K562 (cell line): ENCODE measurements around the gene RETREG2. TPM values are rescaled to one million over a fixed set of nuclear protein-coding genes. Genes with fewer than 3 reads are reported as not detected.
A peak's percentile ranks its signal among the peaks of the same experiment; 100 is the strongest.

Experiments used
- ATAC-seq: fragments of 200-7000 bp; cut with Tn5 transposase; 3 replicates; pipeline ENCODE4 v1.9.1; 2020; ENCODE audit warnings: moderate library complexity
- BruUV-seq: library from RNA; stranded (reverse); fragments of 400-500 nt; replicated peaks from 2 replicates; lab custom pipeline; 2021; lab: Mats Ljungman, UMichigan
- CTCF ChIA-PET: fragments of 300-600 bp; formaldehyde crosslinking; extraction: SDS; loops from one replicate; lab custom pipeline; 2021; ENCODE audit warnings: low intra/inter-chr PET ratio; lab: Yijun Ruan, JAX
- POLR2A ChIA-PET: fragments of 300-600, 350-650 bp; sonication (Branson Sonifier 250); formaldehyde crosslinking; extraction: SDS; loops from one replicate; lab custom pipeline; 2021; ENCODE audit warnings: antibody characterized with exemption, inconsistent platforms; lab: Yijun Ruan, JAX
- DNase-seq, 4 experiments: peaks; one replicate each; pipeline versions ENCODE4 v3.0.0 to v3.0.0-alpha.2; 2011 to 2018; ENCODE audit warnings: low spot score in 3 of 4, mixed read lengths in 3 of 4; ENCODE audit errors: extremely low read depth in 1 of 4
- FAIRE-seq: peaks from 2 replicates; lab custom pipeline; 2011; peaks lifted over from hg19 to GRCh38; lab: Jason Lieb, UNC
- H2AFZ ChIP-seq: 2 replicates; pipeline ENCODE4 v1.6.0; 2011; ENCODE audit warnings: low read depth, low read length, control low read depth, inconsistent platforms
- H3K27ac ChIP-seq: fragments of 200-600 bp; 3 replicates; pipeline ENCODE4 v1.8.0; 2011; ENCODE audit warnings: low read depth, mild to moderate bottlenecking, control low read depth, inconsistent platforms, low read length, moderate library complexity, mixed read lengths; ENCODE audit errors: extremely low read depth
- H3K27me3 ChIP-seq, 2 experiments: fragments of 300-600 bp in 1 of 2; 2 replicates in 1 of 2; 3 replicates in 1 of 2; pipeline versions ENCODE4 v1.6.0 to v1.8.0; 2011; ENCODE audit warnings: inconsistent platforms in 2 of 2, low read length in 2 of 2, mild to moderate bottlenecking in 1 of 2, mixed read lengths in 1 of 2, moderate library complexity in 1 of 2; ENCODE audit not compliant: control insufficient read depth in 2 of 2, insufficient read depth in 2 of 2
- H3K36me3 ChIP-seq: fragments of 300-600 bp; 3 replicates; pipeline ENCODE4 v1.8.0; 2011; ENCODE audit warnings: mild to moderate bottlenecking, low read length, inconsistent platforms; ENCODE audit not compliant: control insufficient read depth, insufficient read depth
- H3K4me1 ChIP-seq, 2 experiments: fragments of 200-600 bp in 1 of 2; replicated peaks in 1 of 2; 2 replicates in 1 of 2; 3 replicates in 1 of 2; pipeline versions ENCODE4 v1.5.1 to v1.8.0; 2011; ENCODE audit warnings: inconsistent platforms in 2 of 2, low read length in 2 of 2, mild to moderate bottlenecking in 1 of 2, mixed read lengths in 1 of 2, moderate library complexity in 1 of 2; ENCODE audit not compliant: control insufficient read depth in 2 of 2, insufficient read depth in 2 of 2
- H3K4me2 ChIP-seq: 2 replicates; pipeline ENCODE4 v1.6.1; 2011; ENCODE audit warnings: low read length, control low read depth, inconsistent platforms, mixed read lengths; ENCODE audit not compliant: insufficient read depth
- H3K4me3 ChIP-seq: fragments of 200-600 bp; sonication (generic), shearing (Covaris generic); 2 replicates; pipeline ENCODE4 v1.5.1; 2016; ENCODE audit warnings: control low read depth, inconsistent platforms
- H3K79me2 ChIP-seq: fragments of 200-600 bp; 3 replicates; pipeline ENCODE4 v1.8.0; 2011; ENCODE audit warnings: low read length, inconsistent platforms; ENCODE audit not compliant: control insufficient read depth, insufficient read depth
- H3K9ac ChIP-seq, 2 experiments: 2 replicates each; pipeline versions ENCODE4 v1.6.0 to v1.6.1; 2011; ENCODE audit warnings: low read depth in 2 of 2, low read length in 2 of 2, control low read depth in 1 of 2, inconsistent platforms in 1 of 2, mild to moderate bottlenecking in 1 of 2, mixed read lengths in 1 of 2; ENCODE audit not compliant: insufficient read depth in 1 of 2
- H3K9me1 ChIP-seq: one replicate; pipeline ENCODE4 v1.6.0; 2011; ENCODE audit warnings: inconsistent platforms, mild to moderate bottlenecking, low read length, moderate library complexity; ENCODE audit not compliant: control insufficient read depth, insufficient read depth
- H3K9me3 ChIP-seq: replicated peaks from 2 replicates; pipeline ENCODE4 v1.5.1; 2011; ENCODE audit warnings: low read depth, low read length, inconsistent platforms; ENCODE audit not compliant: control insufficient read depth, insufficient read depth
- H4K20me1 ChIP-seq: replicated peaks from 2 replicates; pipeline ENCODE4 v1.6.1; 2011; ENCODE audit warnings: low read length, inconsistent platforms, mixed read lengths; ENCODE audit not compliant: control insufficient read depth, insufficient read depth
- CREBBP ChIP-seq: IDR thresholded peaks from one replicate; pipeline ENCODE4 v1.6.1; 2012; ENCODE audit warnings: low read depth, mild to moderate bottlenecking, control low read depth, inconsistent platforms, low read length
- DACH1 ChIP-seq: fragments of 450-650 bp; IDR thresholded peaks from 2 replicates; pipeline ENCODE4 v1.6.1; 2018; ENCODE audit not compliant: partially characterized antibody
- E2F3 ChIP-seq: fragments of 250-450 bp; sonication (Bioruptor Pico); IDR thresholded peaks from 2 replicates; pipeline ENCODE4 v1.4.0; 2020; ENCODE audit warnings: mild to moderate bottlenecking
- MCM3 ChIP-seq: fragments of 450-650 bp; IDR thresholded peaks from 2 replicates; pipeline ENCODE4 v1.6.1; 2016
- NFE2 ChIP-seq: IDR thresholded peaks from 2 replicates; pipeline ENCODE4 v1.6.1; 2014; ENCODE audit warnings: antibody characterized with exemption, low read depth
- RAD21 ChIP-seq, 2 experiments: fragments of 250-450 bp in 1 of 2; fragments of 450-650 bp in 1 of 2; sonication (Bioruptor Pico) in 1 of 2; formaldehyde crosslinking in 1 of 2; IDR thresholded peaks in 1 of 2; conservative IDR thresholded peaks in 1 of 2; 2 replicates each; pipeline versions ENCODE4 v1.4.0 to v1.8.0; 2020 to 2022; ENCODE audit warnings: mild to moderate bottlenecking in 2 of 2, moderate library complexity in 1 of 2
- RHOXF2B ChIP-seq: fragments of 250-450 bp; sonication (Bioruptor Pico); conservative IDR thresholded peaks from 2 replicates; pipeline ENCODE4 v1.5.1; 2021
- TBP ChIP-seq: optimal IDR thresholded peaks from 2 replicates; pipeline ENCODE3; 2011; ENCODE audit warnings: low read depth, low read length, improper control_type of control experiment
- THRAP3 ChIP-seq: fragments of 450-650 bp; IDR thresholded peaks from 2 replicates; pipeline ENCODE4 v1.6.1; 2016; ENCODE audit warnings: mild to moderate bottlenecking, inconsistent platforms, borderline replicate concordance
- USF2 ChIP-seq: sonication (generic); formaldehyde crosslinking; IDR thresholded peaks from 2 replicates; pipeline ENCODE4 v1.5.0; 2020; ENCODE audit warnings: missing genetic modification reagents
- VEZF1 ChIP-seq: fragments of 200-800 bp; sonication (Bioruptor generic); IDR thresholded peaks from 2 replicates; pipeline ENCODE4 v1.6.1; 2017; ENCODE audit warnings: missing genetic modification characterization, missing compliant biosample characterization
- ZC3H4 ChIP-seq: sonication (generic); formaldehyde crosslinking; IDR thresholded peaks from 2 replicates; pipeline ENCODE4 v1.9.0; 2021; ENCODE audit warnings: missing genetic modification reagents, borderline replicate concordance
- ZNF282 ChIP-seq: sonication (generic); formaldehyde crosslinking; IDR thresholded peaks from 2 replicates; pipeline ENCODE4 v1.8.1; 2023; ENCODE audit warnings: missing genetic modification reagents
- ZNF507 ChIP-seq: conservative IDR thresholded peaks from 2 replicates; pipeline ENCODE4 v1.6.1; 2017; ENCODE audit warnings: missing genetic modification characterization, missing compliant biosample characterization
- WGBS: fragments of 100-300 bp; shearing (Covaris generic); methylation state at CpG from one replicate; pipeline ENCODE4 v1.1.6; 2016; ENCODE audit warnings: low coverage, mixed read lengths; ENCODE audit not compliant: insufficient coverage; ENCODE audit errors: missing lambda C conversion rate; 5-methylcytosine and 5-hydroxymethylcytosine counted together
- in situ Hi-C: fragments of 300-500 bp; cut with MboI; formaldehyde crosslinking; loops from 4 replicates; pipeline ENCODE4 v1.15.0; 2018; ENCODE audit warnings: inconsistent platforms, mixed read lengths
- intact Hi-C: fragments of 100-400 bp; cut with micrococcal nuclease; formaldehyde crosslinking; loops from 2 replicates; pipeline ENCODE4 v1.14.2; 2022
- polyA plus RNA-seq, 8 experiments: library from polyadenylated mRNA; depleted of rRNA in 4 of 8; stranded (reverse) in 5 of 8; unstranded in 3 of 8; fragments of >200 nt; fragmentation: Nextera tagmentation in 2 of 8; fragmentation: Illumina TruSeq in 1 of 8; extraction: Ambion mirVana in 2 of 8; extraction: Trizol in 1 of 8; gene quantifications; 2 replicates each; pipeline versions ENCODE4 v1.2.1 to v1.2.3, GENCODE V29; 2011 to 2014; ENCODE audit warnings: inconsistent platforms in 1 of 8, missing spikeins in 1 of 8
- total RNA-seq, 7 experiments: library from RNA; depleted of rRNA in 6 of 7; stranded (reverse); fragments of >200 nt in 6 of 7; fragmentation: Illumina TruSeq in 2 of 7; extraction: Trizol in 2 of 7; gene quantifications; 2 replicates each; pipeline versions ENCODE4 v1.2.1 to v1.2.3, GENCODE V29; 2011 to 2021; ENCODE audit warnings: low replicate concordance in 1 of 7

Gene RETREG2
- total and polyA plus RNA-seq, 9 of the 15 experiments (the other 6 are each of a cell fraction or from before 2014, with no cell fraction given) = 4.9 to 40.1 (median 19.2) TPM

- Histone ChIP-seq H3K79me2 (no peaks in the 10 kb centered on the region; the same call in 2 of the 3 replicates), H3K9me1 (no peaks in the 10 kb centered on the region), H3K27ac (no peak overlapping the region), H3K36me3 (0 out of 3 replicates have a peak, but pooled peaks cover 5% of the 10 kb centered on the region), H3K4me1 (peaks cover 8 to 16% of the 10 kb centered on the region in 2 experiments; a peak in 4 of 5 replicates), H3K27me3 (no peaks in the 10 kb centered on the region), H3K9ac (peak overlapping the region; percentile 11 to 95), H3K4me3 (peak overlapping the region; percentile 55), H3K4me2 (peak overlapping the region; percentile 86), H4K20me1 (no peaks in the 10 kb centered on the region; the same call in 1 of the 2 replicates), H2AFZ (peak overlapping the region; percentile 10; the same call in 1 of the 2 replicates), H3K9me3 (no peaks in the 10 kb centered on the region)
- FAIRE-seq (no peak), DNase-seq (no peak), ATAC-seq (no peak)
- TF ChIP-seq MCM3 (no peak), NFE2 (no peak), ZC3H4 (no peak), THRAP3 (no peak), RAD21 (CRISPR knock-in tag; conservative IDR thresholded peaks at IDR 0.05 in 1 of 2, IDR thresholded peaks at IDR 0.05 in 1 of 2) (no peak), USF2 (no peak), CREBBP (no peak), E2F3 (CRISPR knock-in tag) (no peak), ZNF282 (no peak), ZNF507 (no peak), RHOXF2B (CRISPR knock-in tag) (no peak), VEZF1 (CRISPR knock-in tag) (no peak), TBP (no peak), DACH1 (no peak)
- WGBS = 32% methylated on average over 4 of the region's 4 CpGs
- in situ Hi-C loops = no loop called here
- ChIA-PET CTCF (interaction anchor here (0.6 to 2.3 kb wide), 3 partner anchors 51 to 137 kb away, joined by 4 to 10 read pairs (median 5); no protein-coding TSS in a partner anchor), POLR2A (no interaction called here)
- intact Hi-C loops = loop anchor here (2.0 kb wide), 1 partner anchor 58 kb away; the partner anchor contains the start of gene ABCB6
- BruUV-seq = no TSS peak
Measured at GRCh38 chr2:219161097-219161496, 17.0 kb upstream of the RETREG2 start.
